Measurements from ENCODE around the gene CYTH4. TPM values are rescaled to one million over a fixed set of nuclear protein-coding genes. Genes with fewer than 3 reads are reported as not detected.

Gene CYTH4
- total and polyA plus RNA-seq, 2 of the 13 experiments (the other 11 are each of a cell fraction or from before 2014, with no cell fraction given): not detected

DNA sequence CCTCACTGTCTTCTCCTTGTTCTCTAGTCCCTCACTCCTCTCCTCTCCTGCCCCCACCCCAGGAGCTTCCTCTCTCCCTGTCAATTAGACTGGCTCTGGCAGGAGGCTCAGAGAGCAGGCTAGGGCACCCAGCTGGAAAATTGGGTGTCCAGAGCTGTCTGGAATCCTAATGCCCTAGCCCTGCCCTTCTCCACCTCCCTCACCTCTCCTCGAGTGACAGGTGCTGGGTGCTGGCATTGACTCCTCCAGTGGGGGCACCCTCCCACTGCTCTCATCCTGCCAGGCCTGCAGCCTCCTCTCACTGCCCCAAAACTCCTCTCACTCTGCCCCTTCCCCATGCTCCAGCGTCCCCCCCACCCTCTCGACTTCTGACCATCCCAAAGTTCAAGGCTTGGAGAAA is 68.9 kb downstream of the CYTH4 start:
- Histone ChIP-seq H3K79me2 (ENCODE audit: insufficient read depth, low read length) (no peaks in the 10 kb centered on the region), H3K27ac (ENCODE audit: extremely low read length, insufficient read depth, low read length) (no peak overlapping the region), H3K4me2 (ENCODE audit: low read depth, low read length) (no peak overlapping the region), H3K9ac (ENCODE audit: insufficient read depth, low read depth, low read length) (no peak overlapping the region), H3K4me1 (ENCODE audit: insufficient read depth, low read length) (no peaks in the 10 kb centered on the region), H2AFZ (ENCODE audit: low read length) (no peak overlapping the region), H4K20me1 (ENCODE audit: insufficient read depth, low read length) (no peaks in the 10 kb centered on the region), H3K36me3 (replicated peaks in 1 of 2; ENCODE audit: control insufficient read depth in 1 of 2, insufficient read depth in 2 of 2, low read length in 2 of 2) (no peaks in the 10 kb centered on the region), H3K27me3 (ENCODE audit: control insufficient read depth in 1 of 2, insufficient read depth in 2 of 2, low read length in 2 of 2) (peaks cover 8 to 41% of the 10 kb centered on the region in 2 experiments; a peak in 3 of 5 replicates), H3K4me3 (replicated peaks in 1 of 3; ENCODE audit: insufficient read depth in 1 of 3, low read depth in 2 of 3, low read length in 3 of 3) (no peak overlapping the region), H3K9me3 (ENCODE audit: low read length) (no peaks in the 10 kb centered on the region)
- ATAC-seq (no peak), FAIRE-seq (no peak), DNase-seq (ENCODE audit: low spot score) (no peak)
- WGBS (ENCODE audit: low lambda C conversion rate): 10% methylated on average over 2 of the region's 3 CpGs
- ChIA-PET CTCF (ENCODE audit: low intra/inter-chr PET ratio, low total read pairs) (no interaction called here), POLR2A (no interaction called here)
- TF ChIP-seq, protein P1, sequence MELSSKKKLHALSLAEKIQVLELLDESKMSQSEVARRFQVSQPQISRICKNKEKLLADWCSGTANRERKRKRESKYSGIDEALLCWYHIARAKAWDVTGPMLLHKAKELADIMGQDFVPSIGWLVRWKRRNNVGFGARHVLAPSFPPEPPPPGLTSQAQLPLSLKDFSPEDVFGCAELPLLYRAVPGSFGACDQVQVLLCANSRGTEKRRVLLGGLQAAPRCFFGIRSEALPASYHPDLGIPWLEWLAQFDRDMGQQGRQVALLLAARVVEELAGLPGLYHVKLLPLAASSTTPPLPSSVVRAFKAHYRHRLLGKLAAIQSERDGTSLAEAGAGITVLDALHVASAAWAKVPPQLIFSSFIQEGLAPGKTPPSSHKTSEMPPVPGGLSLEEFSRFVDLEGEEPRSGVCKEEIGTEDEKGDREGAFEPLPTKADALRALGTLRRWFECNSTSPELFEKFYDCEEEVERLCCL (CRISPR knock-in tag; IDR thresholded peaks at IDR 0.05; ENCODE audit: borderline replicate concordance): no peak
- TF ChIP-seq GATA4 (IDR thresholded peaks at IDR 0.05; ENCODE audit: borderline replicate concordance, low read depth) (no peak), ZFAT (CRISPR knock-in tag; conservative IDR thresholded peaks at IDR 0.05) (no peak), ZNF83 (CRISPR knock-in tag; IDR thresholded peaks at IDR 0.05; ENCODE audit: borderline replicate concordance) (no peak), RBFOX2 (IDR thresholded peaks at IDR 0.05; ENCODE audit: low read depth, low read length) (no peak), MED1 (CRISPR knock-in tag; IDR thresholded peaks at IDR 0.05) (no peak), REPIN1 (CRISPR knock-in tag; IDR thresholded peaks at IDR 0.05; ENCODE audit: borderline replicate concordance, low read depth) (no peak), ZNF235 (CRISPR knock-in tag; IDR thresholded peaks at IDR 0.05; ENCODE audit: borderline replicate concordance) (no peak), PHF20 (CRISPR knock-in tag; IDR thresholded peaks at IDR 0.05) (no peak), ZNF337 (CRISPR knock-in tag; IDR thresholded peaks at IDR 0.05; ENCODE audit: borderline replicate concordance, low read depth) (no peak), ZNF660 (CRISPR knock-in tag; IDR thresholded peaks at IDR 0.05; ENCODE audit: borderline replicate concordance, low read depth) (no peak), CENPX (CRISPR knock-in tag; IDR thresholded peaks at IDR 0.05) (no peak), ARNTL (CRISPR knock-in tag; IDR thresholded peaks at IDR 0.05) (no peak), ZNF549 (CRISPR knock-in tag; IDR thresholded peaks at IDR 0.05) (no peak)
- TF ChIP-seq, protein P2, sequence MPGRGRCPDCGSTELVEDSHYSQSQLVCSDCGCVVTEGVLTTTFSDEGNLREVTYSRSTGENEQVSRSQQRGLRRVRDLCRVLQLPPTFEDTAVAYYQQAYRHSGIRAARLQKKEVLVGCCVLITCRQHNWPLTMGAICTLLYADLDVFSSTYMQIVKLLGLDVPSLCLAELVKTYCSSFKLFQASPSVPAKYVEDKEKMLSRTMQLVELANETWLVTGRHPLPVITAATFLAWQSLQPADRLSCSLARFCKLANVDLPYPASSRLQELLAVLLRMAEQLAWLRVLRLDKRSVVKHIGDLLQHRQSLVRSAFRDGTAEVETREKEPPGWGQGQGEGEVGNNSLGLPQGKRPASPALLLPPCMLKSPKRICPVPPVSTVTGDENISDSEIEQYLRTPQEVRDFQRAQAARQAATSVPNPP (CRISPR knock-in tag; IDR thresholded peaks at IDR 0.05): no peak
- TF ChIP-seq, protein P3, sequence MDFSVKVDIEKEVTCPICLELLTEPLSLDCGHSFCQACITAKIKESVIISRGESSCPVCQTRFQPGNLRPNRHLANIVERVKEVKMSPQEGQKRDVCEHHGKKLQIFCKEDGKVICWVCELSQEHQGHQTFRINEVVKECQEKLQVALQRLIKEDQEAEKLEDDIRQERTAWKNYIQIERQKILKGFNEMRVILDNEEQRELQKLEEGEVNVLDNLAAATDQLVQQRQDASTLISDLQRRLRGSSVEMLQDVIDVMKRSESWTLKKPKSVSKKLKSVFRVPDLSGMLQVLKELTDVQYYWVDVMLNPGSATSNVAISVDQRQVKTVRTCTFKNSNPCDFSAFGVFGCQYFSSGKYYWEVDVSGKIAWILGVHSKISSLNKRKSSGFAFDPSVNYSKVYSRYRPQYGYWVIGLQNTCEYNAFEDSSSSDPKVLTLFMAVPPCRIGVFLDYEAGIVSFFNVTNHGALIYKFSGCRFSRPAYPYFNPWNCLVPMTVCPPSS (IDR thresholded peaks at IDR 0.05): no peak
- TF ChIP-seq, protein P4, sequence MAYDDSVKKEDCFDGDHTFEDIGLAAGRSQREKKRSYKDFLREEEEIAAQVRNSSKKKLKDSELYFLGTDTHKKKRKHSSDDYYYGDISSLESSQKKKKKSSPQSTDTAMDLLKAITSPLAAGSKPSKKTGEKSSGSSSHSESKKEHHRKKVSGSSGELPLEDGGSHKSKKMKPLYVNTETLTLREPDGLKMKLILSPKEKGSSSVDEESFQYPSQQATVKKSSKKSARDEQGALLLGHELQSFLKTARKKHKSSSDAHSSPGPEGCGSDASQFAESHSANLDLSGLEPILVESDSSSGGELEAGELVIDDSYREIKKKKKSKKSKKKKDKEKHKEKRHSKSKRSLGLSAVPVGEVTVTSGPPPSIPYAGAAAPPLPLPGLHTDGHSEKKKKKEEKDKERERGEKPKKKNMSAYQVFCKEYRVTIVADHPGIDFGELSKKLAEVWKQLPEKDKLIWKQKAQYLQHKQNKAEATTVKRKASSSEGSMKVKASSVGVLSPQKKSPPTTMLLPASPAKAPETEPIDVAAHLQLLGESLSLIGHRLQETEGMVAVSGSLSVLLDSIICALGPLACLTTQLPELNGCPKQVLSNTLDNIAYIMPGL (CRISPR knock-in tag; IDR thresholded peaks at IDR 0.05; ENCODE audit: borderline replicate concordance in 1 of 2, low read depth in 1 of 2): no peak
- in situ Hi-C loops (cut with HindIII; ENCODE audit: extremely low pct_ligation_motif_present, low pct_unique_long_range_greater_than_20kb) (no loop called here), intact Hi-C loops (cut with micrococcal nuclease; ENCODE audit: unreplicated experiment) (no loop called here)
- no TSS peak for BruUV-seq (replicated peaks)
